ENCODE measurements around the gene HACE1.
A peak's percentile ranks its signal among the peaks of the same experiment; 100 is the strongest.

HACE1 gene

GRCh38 chr6:104698979-104699378, 160.7 kb downstream of the HACE1 start:
- ATAC-seq: no peak
- TF ChIP-seq ZFP3 (CRISPR knock-in tag; IDR thresholded peaks at IDR 0.05) (no peak), PPARA (CRISPR knock-in tag; IDR thresholded peaks at IDR 0.05; ENCODE audit: borderline replicate concordance) (no peak), ZNF8 (CRISPR knock-in tag; IDR thresholded peaks at IDR 0.05) (no peak), ZC3H10 (CRISPR knock-in tag; IDR thresholded peaks at IDR 0.05) (no peak), ZNF565 (CRISPR knock-in tag; conservative IDR thresholded peaks at IDR 0.05; ENCODE audit: low read depth) (no peak)

GRCh38 chr6:104692008-104692407, 167.7 kb downstream of the HACE1 start:
- ATAC-seq: no peak
- no peak for TF ChIP-seq CSDC2 (CRISPR knock-in tag; IDR thresholded peaks at IDR 0.05)
- TF ChIP-seq ISL1 (CRISPR knock-in tag; IDR thresholded peaks at IDR 0.05): no peak
- TF ChIP-seq PPARA (CRISPR knock-in tag; IDR thresholded peaks at IDR 0.05; ENCODE audit: borderline replicate concordance): no peak
- no peak for TF ChIP-seq CREB5 (CRISPR knock-in tag; IDR thresholded peaks at IDR 0.05; ENCODE audit: low read depth)
- TF ChIP-seq CSRNP3 (CRISPR knock-in tag; IDR thresholded peaks at IDR 0.05): no peak
- TF ChIP-seq RARB (CRISPR knock-in tag; IDR thresholded peaks at IDR 0.05): no peak
- TF ChIP-seq POU6F1 (CRISPR knock-in tag; IDR thresholded peaks at IDR 0.05; ENCODE audit: borderline replicate concordance, low read depth): no peak
- TF ChIP-seq GLIS3 (CRISPR knock-in tag; IDR thresholded peaks at IDR 0.05): no peak
- TF ChIP-seq ZNF70 (CRISPR knock-in tag; IDR thresholded peaks at IDR 0.05): no peak

GRCh38 chr6:104689551-104690205, 170.0 kb downstream of the HACE1 start:
- ATAC-seq: peak; percentile 57; the same call in 2 of the 3 replicates
- TF ChIP-seq ZFP3 (CRISPR knock-in tag; IDR thresholded peaks at IDR 0.05): no peak
- TF ChIP-seq ZNF8 (CRISPR knock-in tag; IDR thresholded peaks at IDR 0.05): no peak
- TF ChIP-seq SNAI2 (CRISPR knock-in tag; IDR thresholded peaks at IDR 0.05): no peak
- TF ChIP-seq BACH2 (CRISPR knock-in tag; IDR thresholded peaks at IDR 0.05; ENCODE audit: borderline replicate concordance): no peak
- TF ChIP-seq TSHZ2 (CRISPR knock-in tag; IDR thresholded peaks at IDR 0.05): no peak
- no peak for TF ChIP-seq ESRRG (CRISPR knock-in tag; IDR thresholded peaks at IDR 0.05)
- no peak for TF ChIP-seq ISL1 (CRISPR knock-in tag; IDR thresholded peaks at IDR 0.05)
- TF ChIP-seq ZNF565 (CRISPR knock-in tag; conservative IDR thresholded peaks at IDR 0.05; ENCODE audit: low read depth): no peak
- TF ChIP-seq CSRNP3 (CRISPR knock-in tag; IDR thresholded peaks at IDR 0.05): no peak
- no peak for TF ChIP-seq GLIS3 (CRISPR knock-in tag; IDR thresholded peaks at IDR 0.05)
- TF ChIP-seq TOX (CRISPR knock-in tag; IDR thresholded peaks at IDR 0.05; ENCODE audit: borderline replicate concordance): no peak
- no peak for TF ChIP-seq TCF4 (CRISPR knock-in tag; IDR thresholded peaks at IDR 0.05; ENCODE audit: borderline replicate concordance)
- no peak for TF ChIP-seq POU6F1 (CRISPR knock-in tag; IDR thresholded peaks at IDR 0.05; ENCODE audit: borderline replicate concordance, low read depth)
- TF ChIP-seq PPARA (CRISPR knock-in tag; IDR thresholded peaks at IDR 0.05; ENCODE audit: borderline replicate concordance): no peak
- no peak for TF ChIP-seq CREB5 (CRISPR knock-in tag; IDR thresholded peaks at IDR 0.05; ENCODE audit: low read depth)
- TF ChIP-seq PATZ1 (CRISPR knock-in tag; IDR thresholded peaks at IDR 0.05; ENCODE audit: borderline replicate concordance): no peak
- no peak for TF ChIP-seq OSR1 (CRISPR knock-in tag; IDR thresholded peaks at IDR 0.05)

Measured in SK-N-SH treated with all-trans-retinoic acid at 6 μM for 48 hours (cell line).